ENCODE results near the gene UGCG. TPM values are rescaled to one million over a fixed set of nuclear protein-coding genes. Genes with fewer than 3 reads are reported as not detected.
A peak's percentile ranks its signal among the peaks of the same experiment; 100 is the strongest.

The UGCG gene
- total and polyA plus RNA-seq, 10 of the 15 experiments (the other 5 are each of a cell fraction or from before 2014, with no cell fraction given) = 21.7 to 96.6 (median 48.9) TPM

GRCh38 chr9:111945216-111945615 lies 48.6 kb downstream of the UGCG start (continued):
- no peak for TF ChIP-seq FOXK2 (IDR thresholded peaks at IDR 0.05)
- no peak for TF ChIP-seq ELK1 (IDR thresholded peaks at IDR 0.05; ENCODE audit: low read depth, low read length)
- TF ChIP-seq SKIL (IDR thresholded peaks at IDR 0.05; ENCODE audit: low read depth, poor library complexity, severe bottlenecking) = peak; percentile 32
- no peak for TF ChIP-seq CTCF (IDR thresholded peaks at IDR 0.05 in 2 of 3, conservative IDR thresholded peaks at IDR 0.05 in 1 of 3; ENCODE audit: control insufficient read depth in 2 of 3, extremely low read depth in 1 of 3, insufficient read depth in 1 of 3, low read depth in 3 of 3, low read length in 3 of 3)
- TF ChIP-seq CHD4 (IDR thresholded peaks at IDR 0.05) = no peak
- TF ChIP-seq TAF1 (IDR thresholded peaks at IDR 0.05; ENCODE audit: borderline replicate concordance, low read depth, low read length) = no peak
- no peak for TF ChIP-seq HDGF (IDR thresholded peaks at IDR 0.05)
- TF ChIP-seq SREBF1 (IDR thresholded peaks at IDR 0.05; ENCODE audit: low read length) = no peak
- TF ChIP-seq SPI1 (IDR thresholded peaks at IDR 0.05; ENCODE audit: borderline replicate concordance, insufficient read depth, low read depth, low read length) = peak; percentile 76
- TF ChIP-seq CUX1 (IDR thresholded peaks at IDR 0.05; ENCODE audit: insufficient replicate concordance, low read depth, low read length) = peak; percentile 100
- TF ChIP-seq EZH2 (IDR thresholded peaks at IDR 0.05; ENCODE audit: borderline replicate concordance, control insufficient read depth, low read depth, low read length) = no peak
- TF ChIP-seq BMI1 (IDR thresholded peaks at IDR 0.05; ENCODE audit: borderline replicate concordance) = peak; percentile 46; the same call in 1 of the 2 replicates
- peak; percentile 59; the same call in 1 of the 2 replicates for TF ChIP-seq TCF3 (IDR thresholded peaks at IDR 0.05; ENCODE audit: borderline replicate concordance, insufficient read depth, low read depth, low read length)
- no peak for TF ChIP-seq RCOR1 (conservative IDR thresholded peaks at IDR 0.05; ENCODE audit: low read depth, low read length)
- no peak for TF ChIP-seq CHD1 (IDR thresholded peaks at IDR 0.05; ENCODE audit: low read depth, low read length)
- TF ChIP-seq EGR1 (IDR thresholded peaks at IDR 0.05; ENCODE audit: borderline replicate concordance in 1 of 2, low read depth in 2 of 2, low read length in 2 of 2) = no peak; a peak in 1 of 3 replicates
- no peak for TF ChIP-seq HDAC6 (IDR thresholded peaks at IDR 0.05; ENCODE audit: unreplicated experiment)
- no peak for TF ChIP-seq HSF1 (IDR thresholded peaks at IDR 0.05; ENCODE audit: low read depth, low read length)

Measured in GM12878 (cell line).